GM19324 (cell line): ENCODE results near the gene KMT5C.

Source experiments
- ATAC-seq: cut with Tn5 transposase; IDR thresholded peaks from one replicate; pipeline ENCODE4 v1.9.1; 2021; ENCODE audit warnings: mild to moderate bottlenecking, moderate library complexity; ENCODE audit not compliant: unreplicated experiment, low FRiP score

The KMT5C gene

GRCh38 chr19:55345818-55346724 is 6.4 kb downstream of the KMT5C start:
- no peak for ATAC-seq

- ATAC-seq: no peak
These were observed 7.2 kb downstream of the KMT5C start for GRCh38 chr19:55346725-55347441.

DNA sequence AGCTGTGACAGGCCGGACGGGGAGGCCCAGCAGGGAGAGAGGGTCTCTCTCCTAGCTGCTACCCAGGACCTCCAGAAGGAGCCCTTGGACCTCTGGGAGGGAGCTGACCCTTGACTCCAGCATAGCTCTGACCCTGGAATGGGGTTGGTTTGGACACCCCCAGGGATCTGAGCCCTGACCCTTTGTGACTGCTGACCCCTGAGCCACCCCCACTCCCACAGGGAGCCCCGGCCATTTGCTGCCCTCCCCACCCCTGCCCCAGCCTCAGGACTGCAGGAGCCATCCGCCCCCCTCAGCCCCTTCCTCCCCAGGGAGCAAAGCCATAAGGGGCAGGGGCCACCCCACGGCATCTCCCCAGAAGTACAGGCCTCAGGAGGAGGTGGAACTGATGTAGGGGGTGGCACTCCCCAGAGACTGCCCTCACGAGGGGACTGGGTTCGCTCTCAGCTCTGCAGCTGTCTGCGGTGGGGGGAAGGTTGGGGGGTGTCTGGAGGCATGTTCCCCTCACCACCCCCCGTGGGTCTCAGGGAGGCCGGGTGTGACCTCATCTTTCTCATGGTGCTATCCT is 7.8 kb downstream of the KMT5C start:
- no peak for ATAC-seq

GRCh38 chr19:55348317-55349034 is 8.8 kb downstream of the KMT5C start:
- no peak for ATAC-seq

- ATAC-seq: no peak
These were observed 11.1 kb downstream of the KMT5C start for GRCh38 chr19:55350620-55351315.

DNA sequence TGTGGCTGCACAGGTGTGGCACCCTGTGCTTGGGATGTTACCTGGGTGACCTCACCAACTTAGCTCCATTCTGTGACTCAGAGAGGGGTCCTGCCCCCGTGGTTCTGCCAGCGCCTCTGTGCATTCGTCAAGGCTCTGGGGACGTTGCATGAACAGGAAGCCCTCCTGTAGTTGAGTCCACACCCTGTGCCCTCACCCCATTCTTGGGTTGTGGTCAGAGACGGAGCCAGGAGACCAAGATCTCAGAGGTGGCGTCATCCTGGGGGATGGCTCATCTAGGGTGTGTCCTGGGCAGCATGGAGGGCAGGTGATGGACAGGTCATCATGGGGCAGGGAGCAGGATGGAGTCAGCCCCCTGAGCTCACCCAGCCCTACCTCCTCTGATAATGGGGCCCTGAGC is 12.4 kb downstream of the KMT5C start:
- ATAC-seq: no peak

DNA sequence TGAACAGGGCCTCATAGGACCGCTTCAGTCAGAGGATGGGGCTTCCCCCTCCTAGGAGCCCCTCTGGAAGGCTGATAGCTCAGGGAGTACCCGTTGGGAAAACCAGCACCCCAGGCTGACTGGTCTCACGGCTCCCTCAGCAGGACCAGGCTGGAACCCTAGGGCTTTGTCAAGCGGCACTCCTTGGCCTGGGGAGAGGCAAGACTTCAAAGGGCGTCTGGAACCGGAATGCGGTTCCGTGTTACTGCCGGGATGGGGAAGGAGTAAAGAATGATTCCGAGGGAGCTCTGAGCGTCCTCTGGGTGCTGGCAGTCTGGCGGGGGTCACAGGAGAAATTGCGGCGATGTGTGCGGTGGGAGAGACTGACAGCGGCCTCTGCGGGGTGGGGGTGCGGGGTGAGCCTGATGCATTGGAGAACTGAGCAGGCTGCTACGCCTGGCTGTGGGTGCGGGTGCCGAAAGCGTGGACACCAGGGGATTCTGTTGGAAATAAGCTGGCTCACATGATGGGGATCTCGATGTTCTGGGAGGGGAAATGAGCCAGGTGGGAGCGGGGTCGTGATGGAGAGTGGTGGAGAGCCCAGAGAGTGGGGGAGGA is 13.0 kb downstream of the KMT5C start:
- no peak for ATAC-seq

- ATAC-seq: no peak
These were observed 13.7 kb downstream of the KMT5C start for GRCh38 chr19:55353356-55353802.

DNA sequence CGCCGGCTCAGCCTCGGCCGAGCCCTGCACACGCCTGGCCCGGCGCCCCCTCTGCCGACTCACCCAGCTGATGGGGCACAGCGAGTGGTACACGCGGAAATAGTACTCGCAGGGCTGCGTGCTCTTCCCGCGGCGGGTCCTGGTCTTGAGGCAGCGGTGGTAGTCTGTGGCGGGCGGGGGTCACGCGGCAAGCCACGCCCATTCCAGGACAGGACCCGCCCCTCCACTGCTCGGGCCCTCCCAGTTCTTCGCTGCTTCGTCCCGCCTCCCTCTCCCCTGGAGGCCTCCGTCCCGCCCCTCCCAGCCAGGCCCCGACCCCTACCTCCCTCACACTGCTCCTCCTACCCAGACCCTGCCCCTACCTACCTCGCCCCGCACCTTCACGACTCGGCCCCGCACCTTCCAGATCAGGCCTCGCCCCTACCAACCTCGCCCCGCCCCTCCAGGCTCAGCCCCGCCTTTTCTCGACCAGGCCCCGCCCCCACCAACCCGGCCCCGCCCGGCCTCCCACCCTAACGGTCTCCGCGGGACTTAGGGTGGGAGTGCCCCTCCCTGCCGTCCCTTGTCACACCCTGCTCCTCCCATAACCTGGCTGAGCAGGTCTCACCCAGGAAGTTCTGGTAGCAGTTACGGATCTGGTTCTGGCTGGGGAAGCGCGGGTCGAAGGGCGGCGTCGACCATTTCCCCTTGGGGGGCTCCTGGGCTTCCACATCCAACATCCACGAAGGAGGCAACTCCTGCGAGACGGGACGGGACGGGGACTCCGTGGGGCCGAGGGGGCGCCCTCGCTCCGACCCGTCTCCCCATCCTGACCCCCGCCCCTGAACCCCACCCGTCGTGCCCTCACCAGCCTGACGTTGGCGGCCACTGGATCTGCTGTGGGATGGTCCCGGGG is 14.4 kb downstream of the KMT5C start:
- no peak for ATAC-seq

GRCh38 chr19:55354698-55355212 is 15.1 kb downstream of the KMT5C start, which contains the start of gene COX6B2:
COX6B2 (minus strand) TSS chr19:55354719; CDS start chr19:55354521, 198 bp downstream.
- no peak for ATAC-seq

DNA sequence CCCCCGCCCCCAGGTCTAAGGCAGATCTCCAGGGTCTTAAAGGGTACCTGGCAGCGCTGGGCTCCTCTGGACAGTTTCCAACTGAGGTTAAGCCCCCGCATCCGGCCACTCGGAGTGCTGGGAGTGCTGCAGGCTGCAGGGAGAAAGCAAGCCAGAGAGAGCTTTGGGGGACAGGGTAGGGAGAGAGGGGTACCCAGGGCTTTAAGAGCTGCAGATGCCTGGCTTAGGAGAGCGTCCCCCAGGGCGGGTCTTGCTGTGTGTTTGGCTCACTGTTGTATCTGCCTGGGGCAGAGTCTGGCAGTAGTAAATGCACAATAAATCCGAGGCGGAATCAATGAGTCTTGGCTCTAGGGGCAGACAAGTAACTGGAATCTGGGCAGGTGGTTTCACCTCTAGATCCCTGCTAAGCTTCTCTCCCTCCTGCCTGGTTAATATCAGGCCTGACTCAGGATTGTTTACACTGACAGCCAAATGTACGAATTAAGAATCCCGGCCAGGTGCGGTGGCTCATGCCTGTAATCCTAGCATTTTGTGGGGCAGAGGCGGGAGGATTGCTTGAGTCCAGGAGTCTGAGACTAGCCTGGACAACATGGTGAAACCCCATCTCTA is 15.6 kb downstream of the KMT5C start:
- no peak for ATAC-seq

GRCh38 chr19:55358493-55358892 is 18.8 kb downstream of the KMT5C start:
- no peak for ATAC-seq

GRCh38 chr19:55358943-55359908 is 19.6 kb downstream of the KMT5C start:
- no peak for ATAC-seq

GRCh38 chr19:55360902-55361301 is 21.2 kb downstream of the KMT5C start:
- ATAC-seq: no peak

DNA sequence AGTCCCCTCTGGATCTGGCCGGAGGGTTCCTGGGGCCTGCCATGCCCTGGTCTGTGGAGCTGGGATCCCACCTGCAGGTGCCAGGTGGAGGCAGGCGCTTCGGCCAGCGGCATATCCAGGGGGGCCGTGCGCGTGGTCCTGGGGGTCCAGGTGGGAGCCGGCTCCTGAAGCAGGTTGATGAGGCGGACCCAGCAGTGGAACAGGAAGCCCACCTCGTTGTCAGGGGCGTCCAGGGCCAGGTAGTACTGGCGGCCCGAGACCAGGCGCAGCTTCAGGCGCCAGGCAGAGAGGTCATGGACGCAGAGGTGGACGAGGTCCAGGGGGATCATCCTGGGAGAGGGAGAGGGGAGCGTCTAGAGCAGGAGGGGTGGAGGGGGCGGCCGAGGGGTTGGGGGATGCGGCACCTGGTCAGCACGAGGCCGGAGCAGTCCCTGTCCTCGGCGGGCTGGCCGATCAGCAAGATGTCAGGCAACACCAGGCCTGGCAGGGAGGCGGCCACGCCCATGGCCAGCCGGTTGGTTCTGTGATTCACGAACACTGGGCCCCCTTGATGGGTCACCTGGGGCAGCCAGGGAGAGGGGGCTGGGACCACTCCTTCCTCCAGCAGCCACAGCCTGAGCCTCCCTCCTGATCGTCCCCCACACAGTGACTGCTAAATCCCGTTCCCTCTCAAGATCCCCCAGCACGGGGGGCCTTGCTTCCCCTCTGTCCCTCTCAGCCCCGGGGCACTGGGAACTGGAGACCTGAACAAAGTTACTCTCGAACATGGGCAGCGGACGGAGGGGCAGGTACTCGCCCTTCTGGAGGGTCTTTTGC is 22.7 kb downstream of the KMT5C start:
- no peak for ATAC-seq
